HL-60 (cell line): ENCODE measurements around the gene CLTB.

Source experiments
- CTCF ChIP-seq: IDR thresholded peaks from one replicate; pipeline ENCODE4 v1.5.1; 2011; ENCODE audit warnings: low read length, control low read depth, inconsistent platforms; ENCODE audit not compliant: insufficient read depth
- POLR2AphosphoS5 ChIP-seq: IDR thresholded peaks from 2 replicates; pipeline ENCODE4 v1.6.1; 2012; ENCODE audit warnings: low read depth

GRCh38 chr5:176418251-176418650 lies 1.9 kb upstream of the CLTB start:
- TF ChIP-seq POLR2AphosphoS5 = no peak
- TF ChIP-seq CTCF = no peak
